HG03060 (cell line): Measurements from ENCODE around the gene PIANP.
A peak's percentile ranks its signal among the peaks of the same experiment; 100 is the strongest.

Experiments
- ATAC-seq: cut with Tn5 transposase; IDR thresholded peaks from one replicate; pipeline ENCODE4 v1.9.1; 2021; ENCODE audit warnings: low read depth, moderate number of reproducible peaks; ENCODE audit not compliant: unreplicated experiment

The PIANP gene

DNA sequence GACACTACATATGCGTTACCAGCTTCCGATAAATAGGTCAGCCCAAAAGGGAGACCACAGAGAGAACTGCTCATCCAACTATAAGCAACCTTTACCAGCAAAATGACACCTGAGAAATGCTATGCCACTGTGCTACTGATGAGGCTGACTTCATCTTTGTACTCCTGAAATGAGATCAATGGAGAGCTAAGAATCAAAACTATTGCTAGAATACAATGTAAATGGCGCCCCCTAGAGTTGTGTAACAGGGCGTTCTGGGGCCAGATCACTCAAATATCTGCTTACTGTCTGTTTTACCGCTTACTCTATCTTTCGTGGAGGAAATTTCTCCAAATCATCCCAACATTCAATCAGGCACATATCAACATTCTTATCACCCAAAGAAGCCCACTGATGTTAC, 16.0 kb downstream of the PIANP start:
- no peak for ATAC-seq

DNA sequence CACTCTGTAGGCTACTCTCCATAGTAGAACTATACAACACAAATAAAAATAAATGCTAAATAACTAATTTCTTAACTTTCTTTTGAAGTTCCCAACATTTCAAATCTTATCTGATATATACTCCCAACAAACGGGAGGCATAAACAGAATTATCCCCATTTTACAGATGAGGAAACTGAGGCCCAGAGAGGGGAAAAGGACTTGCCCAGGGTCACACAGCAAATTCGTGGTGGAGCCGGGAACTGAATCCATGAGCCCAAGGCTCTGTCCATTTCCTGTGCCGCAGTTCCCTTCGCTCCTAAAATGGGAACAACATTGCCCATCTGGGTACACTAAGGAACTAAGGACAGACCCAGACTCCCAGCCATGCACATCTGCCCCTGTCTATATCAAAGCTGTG, 23.7 kb downstream of the PIANP start:
- no peak for ATAC-seq

DNA sequence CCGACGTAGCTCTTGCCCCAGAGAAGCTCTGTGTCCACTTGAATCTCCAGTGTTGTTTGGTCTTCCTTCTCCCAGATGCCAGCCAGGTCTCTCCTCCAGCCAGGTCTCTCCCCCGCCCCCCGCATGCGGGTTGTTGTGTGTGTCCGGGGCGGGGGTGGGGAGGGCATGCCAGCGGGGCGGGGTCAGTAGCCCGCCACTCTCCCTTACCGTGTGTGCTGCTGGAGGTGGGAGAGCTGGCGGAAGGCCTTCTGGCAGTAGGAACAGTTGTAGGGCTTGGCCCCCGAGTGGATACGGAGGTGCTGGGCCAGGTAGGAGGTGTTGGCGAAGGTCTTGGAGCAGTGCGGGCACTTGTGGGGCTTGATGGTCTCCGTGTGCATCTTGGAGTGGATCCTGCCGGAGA, 28.5 kb downstream of the PIANP start:
- ATAC-seq, result no peak

DNA sequence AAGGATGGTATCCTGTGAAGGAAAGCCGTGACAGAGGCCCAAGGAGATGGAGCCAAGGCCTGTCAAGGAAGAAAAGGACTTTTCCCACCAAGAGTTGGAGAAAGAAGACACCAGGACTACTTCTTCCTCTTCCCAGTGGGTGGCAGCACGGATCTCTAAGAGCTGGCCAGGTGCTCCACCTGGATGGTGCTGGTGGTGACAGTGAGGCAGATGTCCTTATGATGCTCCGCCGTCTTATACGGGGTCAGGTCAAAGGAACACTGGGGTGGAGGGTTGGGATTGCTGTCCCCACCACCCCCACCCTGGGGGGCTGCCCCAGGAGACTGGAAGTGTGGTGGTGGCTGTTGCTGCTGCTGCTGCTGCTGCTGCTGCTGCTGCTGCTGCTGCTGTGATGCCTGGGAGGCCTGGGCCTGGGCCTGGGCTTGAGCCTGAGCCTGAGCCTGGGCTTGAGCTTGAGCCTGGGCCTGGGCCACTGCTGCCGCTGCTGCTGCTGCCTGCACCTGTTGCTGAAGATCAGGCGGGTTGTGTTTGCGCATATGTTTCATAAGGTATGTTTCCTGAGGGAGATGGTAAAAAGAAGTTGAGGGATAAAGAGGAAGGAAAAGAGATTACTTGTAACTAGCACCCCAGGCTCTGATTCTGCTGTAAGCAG, 32.9 kb downstream of the PIANP start:
- ATAC-seq, result no peak

DNA sequence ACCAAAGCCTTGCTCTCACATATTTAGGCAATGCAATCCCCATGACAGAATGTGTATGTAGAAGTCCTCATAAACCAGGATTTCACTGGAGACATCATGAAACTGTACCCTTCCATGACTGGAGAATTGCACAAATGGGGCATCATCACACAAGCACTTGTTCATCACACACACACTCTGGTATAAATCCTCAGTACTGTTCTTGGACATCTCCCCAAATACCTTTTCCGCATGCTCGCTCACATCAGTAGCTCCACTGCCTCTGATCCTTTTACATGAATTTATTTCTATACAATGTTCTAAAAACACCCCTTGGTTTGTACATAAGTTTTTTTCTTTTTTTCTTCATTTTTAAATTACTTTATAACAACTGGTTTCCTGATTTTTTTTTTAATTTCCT, 34.4 kb downstream of the PIANP start:
- ATAC-seq, result no peak

DNA sequence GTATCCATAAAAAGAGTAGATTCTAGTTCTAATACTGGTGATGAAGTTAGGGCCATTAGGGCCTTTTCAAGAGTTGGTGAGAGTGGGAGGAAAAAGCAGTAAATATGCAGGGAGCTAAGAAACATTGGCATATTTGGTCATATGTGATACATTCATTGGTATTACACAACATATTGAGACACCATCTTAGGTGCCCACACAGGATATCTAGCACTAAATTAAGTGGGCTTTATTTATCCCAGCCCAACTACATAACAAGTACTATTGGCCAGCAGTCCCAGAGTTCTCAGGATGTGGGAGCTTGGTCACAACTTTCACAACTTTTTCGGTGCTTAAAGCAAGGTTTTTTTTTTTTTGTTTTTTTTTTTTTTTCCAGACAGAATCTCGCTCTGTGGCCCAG, 35.7 kb downstream of the PIANP start:
- ATAC-seq, result no peak

DNA sequence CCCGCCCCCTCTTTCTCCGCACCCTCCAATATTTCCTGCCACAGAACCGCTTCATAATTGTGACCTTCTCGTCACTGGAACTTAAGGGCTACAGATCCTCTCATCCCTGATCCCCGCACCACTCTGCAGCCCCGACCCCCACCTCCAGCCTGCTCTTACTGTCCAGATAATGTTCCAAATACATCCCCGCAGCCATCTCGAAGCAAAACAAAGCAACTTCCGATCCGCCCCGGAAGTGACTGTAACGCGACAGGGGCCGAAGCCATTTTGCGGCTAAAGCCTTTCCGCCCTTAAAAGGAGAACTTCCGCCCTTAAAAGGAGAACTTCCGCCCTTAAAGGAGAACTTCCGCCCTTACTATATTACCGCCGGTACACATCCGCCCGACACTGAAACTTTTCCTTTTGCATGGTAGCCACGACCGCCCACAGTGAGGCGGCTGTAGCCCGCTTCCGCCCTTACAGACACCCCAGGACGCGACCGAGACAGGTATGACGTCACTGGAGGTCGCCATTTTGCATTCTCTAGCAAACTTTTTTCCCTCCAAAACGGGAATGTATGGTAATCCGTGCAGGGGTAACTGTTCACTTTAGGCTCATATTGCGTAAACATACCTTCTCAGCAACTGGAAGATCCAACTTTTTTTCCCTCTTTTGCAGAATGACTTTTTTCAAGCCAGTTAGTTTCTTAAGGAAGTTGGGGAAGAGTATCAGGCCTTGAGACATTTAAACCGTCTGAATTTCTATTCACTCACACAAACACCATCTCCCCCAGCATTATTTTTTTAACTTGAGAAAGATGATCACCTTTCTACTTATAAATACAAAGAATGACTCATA, 37.5 kb downstream of the PIANP start, which contains the start of gene ING4:
Gene ING4, minus strand, starts transcription at position 214 of the 837 bp plus-strand sequence. Its CDS starts 18 bp downstream, at position 196.
- peak; percentile 84 for ATAC-seq

DNA sequence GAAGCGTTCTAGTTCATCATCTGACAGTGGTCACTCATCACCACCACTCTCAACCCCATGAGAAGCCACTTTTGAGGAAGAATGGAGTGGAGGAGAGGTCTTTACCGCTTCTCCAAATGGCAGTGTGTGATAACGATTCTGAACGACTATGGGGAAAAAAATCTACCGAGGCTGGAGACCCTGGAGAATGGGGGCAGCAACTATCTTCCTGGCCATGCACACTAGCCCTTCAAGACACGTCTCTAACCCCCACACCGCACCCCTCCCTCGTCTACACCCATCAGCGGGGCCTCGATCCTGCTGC, 38.1 kb downstream of the PIANP start:
- ATAC-seq, result no peak

DNA sequence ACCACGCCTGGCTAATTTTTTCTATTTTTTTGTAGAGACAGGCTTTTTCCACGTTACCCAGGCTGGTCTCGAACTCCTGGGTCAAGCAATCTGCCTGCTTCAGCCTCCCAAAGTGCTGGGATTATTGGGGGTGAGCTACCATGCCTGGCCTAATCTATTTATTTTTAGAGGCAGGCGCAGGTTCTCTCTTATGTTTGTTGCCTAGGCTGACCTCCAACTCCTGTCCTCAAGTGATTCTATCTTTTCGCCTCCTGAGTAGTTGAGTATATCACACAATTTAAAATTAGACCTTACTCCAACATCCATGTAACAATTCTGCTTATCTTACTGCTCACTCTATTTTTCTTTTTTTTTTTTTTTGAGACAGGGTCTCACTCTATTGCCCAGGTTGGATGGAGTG, 46.6 kb downstream of the PIANP start:
- no peak for ATAC-seq

DNA sequence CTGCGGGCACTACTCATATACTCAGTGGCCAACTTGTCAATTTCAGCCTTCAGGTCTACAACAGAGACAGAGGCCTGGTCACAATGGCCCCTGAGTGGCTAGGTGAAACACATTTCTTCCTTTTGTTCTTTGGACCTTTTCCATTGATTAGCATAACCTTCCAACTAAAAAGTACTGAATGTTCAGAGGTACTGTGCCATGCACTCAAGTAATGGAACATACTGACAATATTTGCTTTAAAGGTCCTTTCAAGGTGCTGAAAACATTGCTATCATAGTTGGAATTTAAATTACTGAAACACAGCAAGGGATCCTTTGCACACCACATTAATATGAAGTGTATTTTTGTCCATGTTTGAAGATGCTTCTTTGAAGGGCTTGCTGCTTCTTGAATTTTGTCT, 47.3 kb downstream of the PIANP start:
- ATAC-seq, result no peak

DNA sequence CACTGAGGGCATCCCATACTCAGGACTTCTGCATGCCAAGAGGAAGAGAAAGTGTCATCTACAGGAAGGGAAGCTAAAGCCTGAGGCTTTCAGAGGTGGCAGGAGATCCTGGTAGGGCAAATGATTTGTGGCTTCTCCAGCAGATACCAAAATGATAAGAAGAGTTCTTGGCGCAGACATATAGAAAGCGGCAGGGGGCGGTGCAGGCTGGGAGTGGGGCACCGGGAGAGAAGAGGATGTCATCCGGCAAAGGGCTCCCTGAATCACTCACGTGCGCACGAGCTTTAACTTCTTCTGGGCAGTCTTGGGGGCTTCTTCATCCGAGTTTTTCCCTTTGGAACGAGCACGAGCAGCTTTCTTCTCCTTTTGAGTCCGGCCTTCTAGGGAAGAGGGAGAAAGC, 48.2 kb downstream of the PIANP start:
- ATAC-seq, result no peak

DNA sequence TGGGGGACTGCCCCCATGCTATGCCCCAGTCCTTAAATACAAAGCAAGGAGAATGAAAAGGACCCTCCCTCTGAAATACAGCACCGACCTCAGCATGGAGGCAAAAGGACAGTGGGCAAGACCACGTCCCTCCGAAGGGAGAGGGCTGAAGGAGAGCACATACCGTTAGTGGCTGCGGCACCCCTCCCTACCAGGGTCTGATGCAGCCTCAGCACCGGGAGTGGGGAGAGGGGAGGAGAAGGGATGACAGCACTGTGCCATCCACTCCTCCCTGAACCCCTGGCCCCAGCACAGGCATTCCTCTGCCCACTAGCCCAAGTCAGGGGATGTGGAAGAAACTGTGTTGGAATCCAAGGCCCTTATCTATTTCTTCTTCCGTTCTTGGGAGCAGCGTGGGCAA, 49.8 kb downstream of the PIANP start:
- ATAC-seq, result no peak

DNA sequence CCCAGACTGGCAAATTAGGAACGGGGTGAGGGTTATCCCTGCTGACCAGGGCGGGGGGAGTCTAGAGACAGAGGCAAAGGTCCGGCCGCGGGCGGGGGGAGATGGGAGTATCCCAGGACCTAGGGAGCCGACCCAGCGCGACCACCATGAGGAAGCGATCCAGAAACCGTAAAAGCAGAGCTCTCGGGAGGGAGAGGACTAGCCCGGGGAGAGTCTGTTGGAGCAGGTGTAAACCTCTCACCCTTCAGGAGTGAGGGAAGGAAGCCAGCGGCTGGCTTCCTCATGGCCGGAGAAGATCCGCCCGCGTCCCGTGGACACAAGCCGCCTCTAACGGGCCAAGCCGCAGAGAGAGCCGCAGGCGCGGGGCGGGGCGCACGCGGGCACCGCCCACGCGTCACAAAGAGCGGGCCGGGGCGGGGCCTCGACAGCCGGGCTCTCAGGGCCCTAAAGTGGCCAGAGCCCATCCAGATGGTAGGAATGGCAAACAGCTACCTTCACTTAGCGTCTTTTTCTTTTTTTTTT, 53.5 kb downstream of the PIANP start, which contains the start of gene ACRBP:
Gene ACRBP, minus strand, starts transcription at position 350 of the 522 bp plus-strand sequence. Its CDS starts 66 bp downstream, at position 284.
- ATAC-seq, result no peak

DNA sequence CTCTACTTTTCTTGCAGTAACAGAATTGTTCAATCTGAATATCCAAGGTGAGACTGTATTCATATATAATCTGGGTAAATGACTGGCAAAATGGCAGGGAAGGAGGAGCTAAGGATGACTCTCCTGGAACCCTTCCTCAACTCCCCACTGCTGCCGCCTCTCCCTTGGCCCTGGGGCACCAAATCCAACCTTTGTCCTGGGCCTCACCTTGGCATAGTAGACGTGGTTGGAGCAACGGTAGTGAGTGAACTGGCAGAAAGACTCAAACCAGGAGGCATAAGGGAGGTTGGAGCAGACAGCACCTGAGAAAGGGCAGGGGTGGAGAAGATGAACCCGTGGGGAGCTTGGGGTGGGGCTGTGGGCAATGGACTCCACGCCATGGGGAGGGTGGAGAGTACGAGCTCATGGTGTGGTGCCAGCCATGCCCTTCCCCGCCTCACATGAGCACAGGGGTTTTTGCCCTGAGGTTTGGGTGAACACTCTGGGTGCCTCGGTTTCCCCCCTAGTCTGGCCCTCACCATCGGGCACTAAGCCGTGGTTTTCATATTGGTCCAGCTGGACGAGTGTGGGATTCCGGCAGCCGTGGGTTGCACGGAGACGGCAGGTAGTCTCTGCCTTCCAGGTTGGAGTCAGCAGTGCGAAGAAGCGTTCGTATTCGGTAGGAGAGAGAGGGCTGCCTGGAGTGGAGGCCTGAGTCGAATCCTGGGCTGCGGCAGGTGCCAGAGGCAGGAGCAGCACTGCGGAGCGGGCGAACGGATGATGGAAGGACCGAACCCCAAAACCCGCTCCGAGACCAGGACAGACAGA, 54.1 kb downstream of the PIANP start:
- ATAC-seq, result no peak

DNA sequence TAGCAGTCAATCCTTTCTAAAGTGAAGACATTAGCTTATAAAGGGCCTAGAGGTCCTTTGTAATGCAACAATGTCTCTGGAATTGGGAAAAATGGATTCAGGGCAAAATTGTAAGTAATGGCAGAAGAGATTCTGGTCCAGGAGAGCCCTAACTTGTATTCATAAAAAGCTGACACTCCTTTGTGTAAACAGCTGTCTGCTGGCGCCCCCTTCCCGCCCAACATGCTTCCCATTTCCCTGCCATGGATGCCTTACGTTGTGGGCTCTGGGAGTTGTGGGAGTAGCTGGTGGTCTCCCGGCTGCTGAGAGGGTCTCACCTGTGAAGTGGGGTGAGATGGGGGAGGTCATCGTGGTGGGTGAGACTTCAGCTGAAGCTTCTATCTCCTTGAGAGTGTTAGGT, 55.7 kb downstream of the PIANP start:
- no peak for ATAC-seq

DNA sequence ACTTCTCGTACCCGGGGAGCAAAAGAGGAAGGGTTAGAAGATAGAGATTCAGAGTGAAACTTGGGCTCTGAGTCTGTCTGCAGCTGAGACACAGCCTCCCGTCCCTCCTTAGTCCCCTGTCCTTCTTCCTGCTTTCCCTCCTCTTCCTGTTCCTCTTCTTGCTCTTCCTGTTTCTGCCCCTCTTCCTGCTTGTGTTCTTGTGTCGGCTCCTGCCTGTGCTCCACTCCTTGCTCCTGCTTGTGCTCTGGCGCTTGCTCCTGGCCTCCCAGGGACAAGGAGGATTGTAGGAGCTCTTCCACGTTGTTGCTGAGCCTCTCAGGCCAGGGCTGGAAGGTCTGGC, 56.4 kb downstream of the PIANP start:
- ATAC-seq, result no peak
